Left forelimb (tissue), 1 donor: ENCODE data around the gene ARHGAP26.

Experiments used
- DNase-seq: peaks from one replicate; pipeline ENCODE4 v3.0.0-alpha.2; 2018; ENCODE audit warnings: low spot score

The ARHGAP26 gene

GRCh38 chr5:142852416-142853198 is 82.4 kb downstream of the ARHGAP26 start:
- no peak for DNase-seq

DNA sequence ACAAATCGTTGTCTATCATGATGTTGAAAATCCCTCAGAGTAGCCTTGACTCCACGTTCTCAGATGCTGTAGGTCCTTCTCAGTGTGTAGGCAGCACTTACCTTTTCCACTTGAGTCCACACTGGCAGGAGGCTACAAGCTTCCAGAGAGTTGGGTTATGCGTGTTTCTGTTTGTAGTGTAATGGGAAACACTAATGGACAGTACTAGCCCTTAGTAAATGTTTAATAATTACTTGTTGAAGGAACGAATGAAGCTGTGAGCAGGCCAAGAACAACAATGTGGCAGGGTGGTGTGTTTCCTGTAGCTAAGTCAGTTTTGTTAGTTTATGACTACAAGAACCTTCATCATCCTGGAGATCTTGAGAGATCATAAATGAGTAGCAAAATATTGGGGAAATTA is 83.5 kb downstream of the ARHGAP26 start:
- no peak for DNase-seq

- DNase-seq = no peak
Observed at GRCh38 chr5:142856269-142856782, 86.1 kb downstream of the ARHGAP26 start.

- DNase-seq = no peak
Observed at GRCh38 chr5:142857405-142857804, 87.2 kb downstream of the ARHGAP26 start.

- no peak for DNase-seq
Observed at GRCh38 chr5:142859037-142859436, 88.9 kb downstream of the ARHGAP26 start.

DNA sequence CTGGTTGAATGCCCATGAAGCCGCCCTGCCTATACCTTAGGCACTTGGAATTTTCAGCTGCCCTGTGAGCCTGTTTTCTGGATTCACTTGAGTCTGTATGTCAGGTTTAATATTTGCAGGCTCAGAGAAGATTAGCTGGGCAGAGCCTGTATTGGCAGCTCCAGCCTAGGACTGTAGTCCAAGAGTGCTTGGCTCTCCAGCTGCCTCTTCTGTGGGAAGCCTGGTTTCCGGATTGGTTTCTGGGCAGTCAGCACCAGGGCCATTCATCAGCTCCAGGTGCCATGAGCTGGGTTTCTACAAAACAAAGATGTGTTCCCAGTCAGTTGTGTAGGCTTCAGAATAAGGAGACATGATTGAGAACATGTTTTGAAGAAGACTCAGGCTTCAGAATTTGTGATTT is 90.1 kb downstream of the ARHGAP26 start:
- DNase-seq = no peak

- DNase-seq = no peak
Observed at GRCh38 chr5:142861011-142861410, 90.8 kb downstream of the ARHGAP26 start.

- DNase-seq = no peak
Observed at GRCh38 chr5:142862594-142862993, 92.4 kb downstream of the ARHGAP26 start.

DNA sequence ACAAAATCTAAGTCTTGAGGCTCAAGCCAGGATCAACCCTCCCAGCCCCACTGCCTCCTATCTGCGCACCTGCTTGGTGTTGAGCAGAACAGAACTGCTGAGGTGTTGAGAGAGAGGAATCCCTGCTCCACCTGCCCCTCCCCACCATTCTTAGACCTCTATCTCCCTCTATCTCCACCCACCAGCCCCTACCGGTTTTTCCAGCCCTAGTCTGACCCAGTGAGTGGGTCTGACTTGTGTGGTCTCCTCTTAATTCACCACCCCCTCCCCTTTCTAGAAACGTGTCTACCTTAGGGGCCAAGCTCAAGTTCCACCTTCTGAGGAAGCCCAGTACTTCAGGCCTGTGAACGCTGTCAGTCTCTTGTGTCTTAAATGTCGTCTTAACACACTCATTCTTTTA is 93.7 kb downstream of the ARHGAP26 start:
- no peak for DNase-seq

- DNase-seq = no peak
Observed at GRCh38 chr5:142864290-142865260, 94.4 kb downstream of the ARHGAP26 start.

DNA sequence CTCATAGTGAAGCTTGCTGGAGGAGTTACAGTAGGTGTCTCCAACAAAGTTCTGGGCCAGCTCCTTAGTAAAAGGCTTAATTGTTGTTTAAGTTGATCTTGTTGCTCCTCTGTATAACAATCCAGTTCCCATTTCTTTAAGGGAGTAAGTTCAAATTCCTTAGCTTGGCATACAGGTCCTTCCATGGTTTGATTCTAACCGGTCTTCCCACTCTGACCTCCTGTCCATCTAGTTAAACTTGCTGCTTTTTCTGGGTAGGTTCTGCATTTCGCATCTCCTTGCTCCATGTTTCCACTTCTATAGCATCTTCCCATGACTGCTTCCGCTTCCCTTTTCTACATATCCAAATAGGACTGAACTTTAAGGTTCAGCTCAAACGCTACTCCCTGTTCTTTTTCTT is 95.5 kb downstream of the ARHGAP26 start:
- no peak for DNase-seq

- DNase-seq = no peak
Observed at GRCh38 chr5:142866563-142867275, 96.5 kb downstream of the ARHGAP26 start.

- DNase-seq = no peak
Observed at GRCh38 chr5:142869886-142870285, 99.7 kb downstream of the ARHGAP26 start.

- DNase-seq = no peak
Observed at GRCh38 chr5:142870532-142871362, 100.6 kb downstream of the ARHGAP26 start.

- no peak for DNase-seq
Observed at GRCh38 chr5:142871363-142872193, 101.4 kb downstream of the ARHGAP26 start.

- DNase-seq = no peak
Observed at GRCh38 chr5:142872217-142872616, 102.0 kb downstream of the ARHGAP26 start.

DNA sequence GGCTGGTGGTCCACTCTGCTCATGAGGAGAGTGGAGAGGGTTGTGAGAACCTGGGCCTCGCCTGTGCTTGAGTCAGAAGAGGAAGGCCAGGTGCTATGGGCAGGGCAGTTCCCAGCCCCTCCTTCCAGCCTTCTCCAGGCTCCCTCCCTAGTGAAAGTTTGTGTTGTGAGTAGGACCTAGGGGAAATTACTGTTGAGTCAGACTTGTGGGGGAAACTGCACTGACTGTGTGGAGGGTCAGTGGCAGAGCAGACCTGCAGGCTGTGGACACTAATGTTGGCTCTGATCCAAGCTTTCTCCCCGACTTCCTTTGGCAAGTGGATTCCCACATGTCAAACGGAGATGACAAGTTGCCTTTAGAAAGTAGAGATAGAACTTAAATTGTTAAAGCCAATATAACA is 102.6 kb downstream of the ARHGAP26 start:
- DNase-seq = no peak

DNA sequence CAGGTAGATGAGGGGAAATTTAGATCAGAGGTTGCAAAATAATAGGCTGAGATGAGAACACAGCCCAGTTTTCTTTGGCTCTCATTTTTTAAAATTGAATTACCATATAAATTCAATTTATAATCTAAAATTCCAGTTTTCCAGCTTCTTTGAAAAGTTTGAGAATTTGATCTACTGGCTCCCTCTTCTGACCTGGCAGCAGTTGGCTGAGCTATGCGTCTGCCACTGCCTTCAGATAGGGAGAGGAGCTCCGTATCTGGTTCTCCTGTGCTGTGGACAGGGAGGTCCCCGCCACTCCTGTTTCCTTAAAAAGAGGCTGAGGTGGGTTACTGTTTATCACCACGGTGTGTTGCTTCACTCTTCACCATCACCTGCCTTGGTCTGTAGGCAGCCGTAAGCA is 103.7 kb downstream of the ARHGAP26 start:
- DNase-seq = no peak

GRCh38 chr5:142874540-142874939 is 104.4 kb downstream of the ARHGAP26 start:
- DNase-seq = no peak

DNA sequence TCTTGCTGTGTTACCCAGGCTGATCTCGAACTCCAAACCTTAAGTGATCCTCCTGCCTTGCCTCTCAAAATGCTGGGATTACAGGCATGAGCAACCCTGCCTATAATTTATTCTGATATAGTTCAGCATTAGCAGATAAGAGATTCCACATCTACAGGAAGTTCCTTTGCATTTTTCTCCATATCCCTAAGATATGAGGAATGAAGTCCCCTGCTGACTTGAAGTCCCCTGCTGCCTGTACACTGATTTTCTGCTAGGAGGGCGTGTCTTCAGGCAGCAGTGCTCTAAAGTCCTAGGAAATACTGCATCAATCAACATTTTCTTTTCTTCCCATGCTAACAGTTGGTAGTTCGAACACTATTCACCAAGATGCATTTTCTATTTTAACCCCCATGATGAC is 105.8 kb downstream of the ARHGAP26 start:
- no peak for DNase-seq
